ENCODE results near the gene DCAF8L1. TPM values are rescaled to one million over a fixed set of nuclear protein-coding genes. Genes with fewer than 3 reads are reported as not detected.

The DCAF8L1 gene
- total and polyA plus RNA-seq, 4 donors, result not detected

GRCh38 chrX:27933361-27933760 is 47.9 kb downstream of the DCAF8L1 start:
- Histone ChIP-seq H3K4me1 (ENCODE audit: control insufficient read depth, insufficient read depth, low read length) (no peaks in the 10 kb centered on the region), H3K27ac (ENCODE audit: low read depth, low read length) (no peak overlapping the region), H3K9me3 (ENCODE audit: control insufficient read depth, insufficient read depth, low read length) (no peaks in the 10 kb centered on the region), H3K4me3 (ENCODE audit: low read depth, low read length) (no peak overlapping the region), H3K36me3 (ENCODE audit: control insufficient read depth, insufficient read depth, low read length) (no peaks in the 10 kb centered on the region), H3K27me3 (ENCODE audit: control insufficient read depth, insufficient read depth, low read length) (no peaks in the 10 kb centered on the region)
- WGBS (ENCODE audit: insufficient coverage), result no CpG with 5 or more reads among the region's 4 CpGs
- peak in 1 of 6 donors; percentile 10 for DNase-seq (ENCODE audit: low read depth in 4 of 6, low spot score in 6 of 6)

Other genes with a start within 250 kb of the DCAF8L1 start
- not detected for gene MAGEB10, start 173.5 kb downstream of the DCAF8L1 start, total RNA-seq
- not detected for gene MAGEB10, start 173.5 kb downstream of the DCAF8L1 start, polyA plus RNA-seq (ENCODE audit: insufficient read length in 2 of 2)

All from spinal cord (tissue), 10 donors.